HG03354 (cell line): ENCODE data around the gene TIMP2.
"Not testable (repeated sequence)": the region's sequence is repeated elsewhere in the genome, so short reads cannot be mapped to it uniquely, and the experiment has no call there.

Experiments
- ATAC-seq: cut with Tn5 transposase; IDR thresholded peaks from one replicate; pipeline ENCODE4 v1.9.1; 2021; ENCODE audit warnings: mild to moderate bottlenecking; ENCODE audit not compliant: unreplicated experiment, poor library complexity, severe bottlenecking

Gene TIMP2

DNA sequence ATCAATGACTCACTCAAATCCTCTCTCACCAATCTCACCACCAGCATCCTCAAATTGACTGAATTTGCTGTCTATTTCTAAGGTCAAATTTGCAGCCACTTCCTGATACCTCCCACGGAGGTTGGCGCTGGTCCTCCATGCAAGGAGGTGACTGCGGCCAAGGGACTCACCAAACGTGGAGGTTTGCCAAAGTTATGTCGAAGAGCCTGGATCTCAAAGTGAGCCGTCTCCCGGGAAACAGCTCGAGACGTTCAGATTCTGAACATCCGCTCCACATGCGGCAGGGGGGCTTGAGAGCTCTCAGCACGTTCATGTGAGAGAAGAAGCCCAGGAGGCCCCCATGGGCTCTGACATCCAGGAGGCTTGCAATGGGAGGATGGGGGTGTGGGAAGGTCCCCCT lies 31.9 kb upstream of the TIMP2 start:
- ATAC-seq: no peak

DNA sequence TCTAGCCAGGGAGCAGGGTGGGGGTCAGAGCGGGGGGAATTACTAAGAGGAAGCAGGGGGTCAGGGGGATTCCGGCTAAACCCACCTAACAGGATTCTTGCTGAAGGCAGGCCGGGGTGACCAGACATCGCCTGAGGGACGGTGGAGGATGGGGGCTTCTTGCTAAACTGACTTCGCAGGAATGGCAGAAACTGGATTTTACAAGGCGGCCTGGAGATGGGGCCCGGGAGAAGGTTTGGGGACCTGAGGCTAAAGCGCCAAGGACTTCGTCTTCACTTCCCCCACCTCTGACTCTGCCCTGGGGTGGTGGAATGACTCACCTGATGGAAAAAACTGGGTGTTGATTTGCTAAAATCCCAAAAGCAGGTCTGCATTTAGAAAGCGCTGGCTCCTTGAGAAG lies 31.1 kb upstream of the TIMP2 start:
- no peak for ATAC-seq

DNA sequence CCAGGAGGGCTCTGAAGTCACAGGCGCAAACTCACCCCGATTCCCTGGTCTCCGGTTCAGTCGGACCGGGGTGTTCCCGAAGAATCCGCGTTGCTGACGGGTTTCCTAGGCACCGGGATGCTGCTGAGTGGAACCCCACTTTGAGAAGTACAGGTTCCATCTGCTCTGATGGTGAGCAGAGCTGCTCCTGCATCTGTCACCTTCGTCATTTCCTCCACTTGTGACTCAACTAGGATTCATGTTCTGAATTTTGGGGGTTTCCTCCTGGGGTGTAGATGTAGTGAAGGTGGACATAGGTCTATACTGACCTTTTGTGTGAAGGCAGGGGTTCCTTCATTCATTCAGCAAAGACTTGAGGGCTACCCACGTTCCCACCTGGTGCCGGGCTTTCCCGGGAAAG lies 29.5 kb upstream of the TIMP2 start:
- ATAC-seq: no peak

DNA sequence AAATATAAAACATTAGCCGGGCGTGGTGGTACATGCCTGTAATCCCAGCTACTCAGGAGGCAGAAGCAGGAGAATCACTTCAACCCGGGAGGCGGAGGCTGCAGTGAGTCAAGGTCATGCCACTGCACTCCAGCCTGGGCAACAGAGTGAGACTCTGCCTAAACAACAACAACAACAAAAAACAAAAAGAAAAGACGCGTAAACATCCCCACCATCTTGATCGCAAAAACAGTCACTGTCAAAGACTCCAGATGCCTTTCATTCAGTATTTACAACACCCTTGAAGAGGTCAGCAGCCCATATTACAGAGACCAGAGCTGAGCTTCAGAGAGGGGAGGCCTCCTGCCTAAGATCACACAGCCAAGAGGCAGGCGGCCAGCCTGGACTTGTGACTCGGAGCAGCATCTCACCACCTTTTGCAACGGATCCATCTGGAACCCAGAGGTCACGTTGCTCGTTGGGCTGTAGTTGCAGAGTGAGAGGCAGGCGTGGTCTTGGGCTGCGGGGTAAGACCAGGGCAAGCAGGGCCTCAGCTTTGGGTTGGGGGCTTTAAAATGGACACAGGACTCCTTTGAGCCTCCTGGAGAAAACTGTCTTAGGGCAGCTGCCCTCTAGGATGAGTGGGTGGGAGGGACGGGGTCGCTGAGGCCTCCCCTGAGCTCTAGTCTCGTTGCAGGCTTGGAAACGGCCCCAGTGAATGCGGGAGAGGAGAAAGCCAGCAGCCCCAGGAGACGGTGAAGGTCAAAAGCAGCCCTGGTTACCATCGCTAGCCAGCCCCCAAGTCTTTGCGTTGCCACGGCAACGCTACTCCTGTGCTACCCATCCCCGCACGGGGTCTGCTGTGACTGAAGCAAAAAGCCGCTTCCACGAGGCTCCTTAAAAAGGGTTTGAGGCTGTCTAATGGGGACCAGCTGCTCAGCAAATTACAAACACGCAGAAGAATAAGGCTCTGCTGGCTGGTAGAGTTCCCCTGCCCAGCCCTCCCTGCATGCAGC lies 28.5 kb upstream of the TIMP2 start:
- no peak for ATAC-seq

GRCh38 chr17:78952706-78953105 lies 27.5 kb upstream of the TIMP2 start:
- ATAC-seq: no peak

GRCh38 chr17:78951967-78952551 lies 26.9 kb upstream of the TIMP2 start:
- ATAC-seq: no peak

- no peak for ATAC-seq
Observed at GRCh38 chr17:78950870-78951269, 25.7 kb upstream of the TIMP2 start.

- no peak for ATAC-seq
Observed at GRCh38 chr17:78947235-78948149, 22.3 kb upstream of the TIMP2 start.

GRCh38 chr17:78946631-78947030 lies 21.4 kb upstream of the TIMP2 start:
- ATAC-seq: no peak

- no peak for ATAC-seq
Observed at GRCh38 chr17:78946131-78946530, 20.9 kb upstream of the TIMP2 start.

DNA sequence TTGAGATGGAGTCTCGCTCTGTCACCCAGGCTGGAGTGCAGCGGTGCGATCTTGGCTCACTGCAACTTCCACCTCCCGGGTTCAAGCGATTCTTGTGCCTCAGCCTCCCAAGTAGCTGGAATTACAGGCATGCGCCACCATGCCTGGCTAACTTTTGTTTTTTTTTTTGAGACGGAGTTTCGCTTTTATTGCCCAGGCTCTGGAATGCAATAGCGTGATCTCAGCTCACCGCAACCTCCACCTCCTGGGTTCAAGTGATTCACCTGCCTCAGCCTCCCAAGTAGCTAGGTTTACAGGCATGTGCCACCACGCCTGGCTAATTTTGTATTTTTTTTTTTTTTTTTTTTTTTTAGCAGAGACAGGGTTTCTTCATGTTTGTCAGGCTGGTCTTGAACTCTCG lies 20.3 kb upstream of the TIMP2 start:
- ATAC-seq: not testable (repeated sequence)

GRCh38 chr17:78944956-78945355 lies 19.8 kb upstream of the TIMP2 start:
- no peak for ATAC-seq

- no peak for ATAC-seq
Observed at GRCh38 chr17:78944026-78944425, 18.8 kb upstream of the TIMP2 start.

DNA sequence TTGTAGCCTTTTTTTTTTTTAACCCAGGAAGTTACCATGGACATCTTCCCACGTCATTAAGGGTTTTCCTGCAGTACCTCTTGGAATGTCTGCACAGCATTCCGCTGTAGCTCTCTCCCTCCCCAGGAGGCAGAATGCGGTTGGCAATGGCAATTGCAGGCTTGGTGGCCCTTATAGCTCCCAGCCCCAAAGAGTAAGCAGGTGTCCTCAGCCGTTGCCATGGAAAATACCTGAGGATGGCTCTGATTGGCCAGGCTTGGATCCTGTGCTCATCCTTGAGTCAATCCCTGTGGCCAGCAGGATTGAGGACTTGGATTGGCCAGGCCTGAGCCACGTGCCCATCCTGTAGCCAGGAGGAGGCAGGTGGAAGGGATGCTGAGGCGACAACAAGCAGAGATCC lies 15.5 kb upstream of the TIMP2 start:
- ATAC-seq: no peak

DNA sequence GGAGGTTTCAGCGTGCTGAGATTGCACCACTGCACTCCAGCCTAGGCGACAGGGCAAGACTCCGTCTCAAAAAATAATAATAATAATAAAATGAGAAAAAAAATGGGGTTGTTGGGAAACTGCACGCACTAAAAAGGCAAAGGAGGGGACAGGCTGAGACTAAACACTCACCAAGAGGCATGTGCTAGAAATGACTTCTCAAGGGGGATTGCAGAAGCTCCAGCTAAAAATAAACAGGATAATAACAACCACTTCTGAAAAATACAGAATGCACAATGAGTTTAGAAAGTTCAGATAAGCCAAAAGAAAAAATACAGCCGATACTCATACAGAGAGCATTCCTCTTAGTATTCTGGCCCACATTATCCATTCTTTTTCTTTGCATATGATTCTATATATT lies 15.1 kb upstream of the TIMP2 start:
- no peak for ATAC-seq

DNA sequence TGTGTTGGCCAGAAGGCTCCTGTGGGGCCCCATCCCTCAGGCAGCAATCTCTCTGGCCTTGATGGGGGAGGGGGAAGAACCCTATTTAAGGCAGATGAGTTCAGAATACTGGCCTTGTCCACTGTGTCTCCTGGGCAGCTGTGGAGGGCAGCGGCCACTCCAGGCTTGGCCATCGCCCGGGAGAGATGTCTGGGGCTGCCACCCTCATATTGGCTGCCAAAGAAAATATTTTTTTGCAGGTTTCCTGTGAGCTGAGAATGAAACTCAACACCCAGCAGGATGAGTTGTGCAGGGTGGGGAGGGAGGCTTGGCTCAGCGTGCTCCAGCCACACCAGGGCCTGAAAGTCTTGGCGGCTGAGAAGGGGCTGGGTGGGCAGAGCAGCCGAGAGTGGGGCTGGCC lies 14.4 kb upstream of the TIMP2 start:
- ATAC-seq: no peak

DNA sequence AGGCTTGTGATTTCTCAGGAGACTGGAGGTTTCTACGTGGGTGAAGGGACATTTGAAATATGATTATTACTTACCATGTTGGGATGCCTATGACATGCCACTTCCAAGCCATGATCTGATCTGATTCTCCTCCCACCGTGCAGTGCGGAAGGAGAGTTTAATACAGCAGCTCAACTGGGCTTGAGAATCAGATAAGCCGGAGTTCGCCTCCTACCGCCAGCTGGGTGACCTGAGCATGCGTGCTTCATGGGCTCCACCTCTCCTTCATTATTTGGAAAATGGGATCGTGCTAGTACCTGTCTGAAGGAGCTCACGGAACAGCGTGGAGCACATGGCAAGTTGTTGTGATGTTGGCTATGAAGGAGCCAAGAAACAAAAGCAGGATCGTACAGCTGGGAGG lies 12.4 kb upstream of the TIMP2 start:
- ATAC-seq: no peak

DNA sequence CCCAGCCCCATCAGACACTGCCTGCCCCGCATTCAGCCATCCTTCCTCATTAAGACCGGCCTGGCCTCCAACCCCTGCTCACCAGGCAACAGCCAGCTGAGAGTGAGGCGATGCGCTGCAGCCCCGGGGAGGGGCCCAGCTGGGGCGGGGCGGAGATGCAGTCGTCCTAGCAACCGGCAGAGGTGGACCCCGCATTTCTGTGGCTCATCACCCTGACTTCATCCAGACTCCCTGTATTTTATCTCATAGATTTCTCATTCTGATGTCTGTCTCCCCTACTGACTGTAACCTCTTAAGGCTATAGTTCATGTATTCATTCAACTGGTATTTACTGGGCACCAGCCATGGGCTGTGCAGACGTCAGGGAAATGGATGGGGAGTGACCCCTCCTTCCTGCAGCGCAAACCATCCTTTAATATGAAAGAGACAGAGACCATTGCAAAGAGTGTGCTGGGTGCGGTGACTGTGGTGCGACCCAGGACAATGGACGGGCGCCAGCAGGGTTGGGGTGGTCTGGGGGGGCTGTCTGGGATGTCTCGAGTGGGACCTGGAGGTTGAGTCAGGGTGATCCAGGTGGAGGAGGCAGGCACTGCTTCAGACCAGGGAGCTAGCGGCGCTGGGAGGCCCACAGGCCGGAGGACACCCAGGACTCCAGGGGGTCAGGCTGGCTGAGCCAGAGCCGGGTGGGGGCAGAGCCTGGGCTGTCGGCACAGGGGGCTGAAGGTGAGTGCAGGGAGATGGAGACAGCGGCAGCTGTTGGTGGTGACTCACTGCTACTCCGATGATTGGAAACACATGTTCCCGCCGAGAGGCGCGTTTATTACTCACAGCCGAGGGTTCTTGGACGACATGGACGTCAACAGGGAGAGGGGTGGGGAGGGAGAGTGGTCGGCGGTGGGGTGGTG lies 10.5 kb upstream of the TIMP2 start:
- no peak for ATAC-seq

GRCh38 chr17:78934681-78935418 lies 9.7 kb upstream of the TIMP2 start:
- ATAC-seq: no peak
